ENCODE data around the gene OGG1. TPM values are rescaled to one million over a fixed set of nuclear protein-coding genes. Genes with fewer than 3 reads are reported as not detected.
A peak's percentile ranks its signal among the peaks of the same experiment; 100 is the strongest.

OGG1 gene
- total and polyA plus RNA-seq, 12 donors, result 5.2 to 15.1 (median 8.5) TPM

DNA sequence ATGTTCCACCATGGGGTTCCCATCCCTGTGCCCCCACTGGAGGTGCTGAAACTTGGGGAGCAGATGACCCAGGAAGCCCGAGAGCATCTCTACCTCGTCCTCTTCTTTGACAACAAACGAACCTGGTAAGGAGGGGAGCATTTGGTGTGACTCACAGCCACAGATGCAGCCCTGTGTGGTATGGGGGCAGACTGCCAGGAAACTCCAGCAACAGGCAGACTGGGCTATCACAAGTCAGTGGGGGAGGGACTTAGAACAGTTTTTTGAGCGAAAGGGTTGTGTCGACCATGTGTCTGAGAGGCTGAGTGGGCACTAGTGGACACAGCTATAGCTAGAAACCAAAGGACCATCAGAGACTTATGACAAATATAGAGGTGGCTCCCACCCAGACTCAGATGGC is 3.4 kb upstream of the OGG1 start:
- intact Hi-C loops (cut with DNase I), result loop anchor here in 1 of 10 donors (10.0 kb wide), 1 partner anchor 242 kb away; no protein-coding TSS in a partner anchor
- H3K4me1 ChIP-seq, result peaks cover 0 to 21% (median 17%) of the 10 kb centered on the region in 9 donors
- DNase-seq (no peak), ATAC-seq (no peak)
- no peak overlapping the region for H3K4me3 ChIP-seq
- peaks cover 10 to 79% (median 69%) of the 10 kb centered on the region in 9 donors for H3K36me3 ChIP-seq
- H3K9me3 ChIP-seq, result no peaks in the 10 kb centered on the region
- TF ChIP-seq, protein P1, sequence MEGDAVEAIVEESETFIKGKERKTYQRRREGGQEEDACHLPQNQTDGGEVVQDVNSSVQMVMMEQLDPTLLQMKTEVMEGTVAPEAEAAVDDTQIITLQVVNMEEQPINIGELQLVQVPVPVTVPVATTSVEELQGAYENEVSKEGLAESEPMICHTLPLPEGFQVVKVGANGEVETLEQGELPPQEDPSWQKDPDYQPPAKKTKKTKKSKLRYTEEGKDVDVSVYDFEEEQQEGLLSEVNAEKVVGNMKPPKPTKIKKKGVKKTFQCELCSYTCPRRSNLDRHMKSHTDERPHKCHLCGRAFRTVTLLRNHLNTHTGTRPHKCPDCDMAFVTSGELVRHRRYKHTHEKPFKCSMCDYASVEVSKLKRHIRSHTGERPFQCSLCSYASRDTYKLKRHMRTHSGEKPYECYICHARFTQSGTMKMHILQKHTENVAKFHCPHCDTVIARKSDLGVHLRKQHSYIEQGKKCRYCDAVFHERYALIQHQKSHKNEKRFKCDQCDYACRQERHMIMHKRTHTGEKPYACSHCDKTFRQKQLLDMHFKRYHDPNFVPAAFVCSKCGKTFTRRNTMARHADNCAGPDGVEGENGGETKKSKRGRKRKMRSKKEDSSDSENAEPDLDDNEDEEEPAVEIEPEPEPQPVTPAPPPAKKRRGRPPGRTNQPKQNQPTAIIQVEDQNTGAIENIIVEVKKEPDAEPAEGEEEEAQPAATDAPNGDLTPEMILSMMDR (IDR thresholded peaks at IDR 0.05), result no peak
- H3K27me3 ChIP-seq, result no peaks in the 10 kb centered on the region
- 39 to 72% methylated on average over 5 of the region's 5 CpGs for WGBS, 2 donors
- no peak overlapping the region for H3K27ac ChIP-seq

DNA sequence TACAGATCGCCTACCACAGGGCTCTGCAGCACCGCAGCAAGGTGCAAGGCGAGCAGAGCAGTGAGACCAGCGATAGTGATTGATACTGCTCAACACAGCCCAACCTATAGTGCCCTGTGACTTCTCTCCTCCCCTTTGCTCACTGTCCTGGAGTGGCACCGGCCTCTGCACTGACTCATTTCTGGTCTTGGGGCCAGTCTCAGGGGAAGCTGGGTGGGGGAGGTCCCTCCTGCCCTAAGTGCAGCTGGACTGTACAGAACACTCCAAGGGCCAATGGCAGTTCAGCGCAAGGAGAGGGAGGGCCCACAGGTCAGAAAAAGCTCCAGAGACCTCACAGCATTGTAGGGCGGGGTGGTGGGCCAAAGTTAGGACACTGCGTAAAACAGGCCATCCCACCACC is 2.5 kb upstream of the OGG1 start:
- DNase-seq (no peak), ATAC-seq (no peak)
- Histone ChIP-seq H3K27me3 (no peaks in the 10 kb centered on the region), H3K36me3 (peaks cover 9 to 79% (median 65%) of the 10 kb centered on the region in 9 donors), H3K27ac (no peak overlapping the region), H3K4me3 (no peak overlapping the region), H3K4me1 (peaks cover 0 to 28% (median 24%) of the 10 kb centered on the region in 9 donors), H3K9me3 (no peaks in the 10 kb centered on the region)
- WGBS, 2 donors, result 89 to 93% methylated on average over 8 of the region's 8 CpGs
- TF ChIP-seq, protein P1 (IDR thresholded peaks at IDR 0.05), result no peak
- intact Hi-C loops (cut with DNase I), result loop anchor here in 1 of 10 donors (10.0 kb wide), 1 partner anchor 242 kb away; no protein-coding TSS in a partner anchor

DNA sequence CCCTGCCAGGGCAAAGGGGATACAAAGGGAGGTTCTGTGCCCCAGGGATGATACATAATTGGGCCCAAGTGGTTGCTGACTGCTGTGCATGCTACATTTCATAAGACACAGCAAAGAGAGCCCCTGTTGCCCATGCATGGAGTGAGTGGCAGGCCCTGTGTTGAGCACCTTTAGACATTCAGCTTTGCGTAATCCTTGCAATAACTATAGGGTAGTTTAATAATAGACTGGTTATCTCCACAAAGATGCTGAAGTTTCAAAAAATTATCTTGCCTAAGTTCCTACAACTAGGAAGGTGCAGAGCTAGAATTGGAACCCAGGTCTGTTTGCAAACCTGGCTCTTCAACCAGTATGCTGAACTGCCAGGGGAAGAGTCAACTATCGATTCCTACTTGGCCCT is 1.7 kb upstream of the OGG1 start:
- 97 to 99% methylated on average over 2 of the region's 2 CpGs for WGBS, 2 donors
- DNase-seq (no peak), ATAC-seq (no peak)
- Histone ChIP-seq H3K4me3 (no peak overlapping the region), H3K9me3 (no peaks in the 10 kb centered on the region), H3K27ac (no peak overlapping the region), H3K4me1 (peaks cover 0 to 28% (median 24%) of the 10 kb centered on the region in 9 donors), H3K27me3 (no peaks in the 10 kb centered on the region), H3K36me3 (peaks cover 9 to 79% (median 58%) of the 10 kb centered on the region in 9 donors)
- TF ChIP-seq, protein P1 (IDR thresholded peaks at IDR 0.05), result no peak
- intact Hi-C loops (cut with DNase I), result loop anchor here in 3 of 10 donors (2.0 to 10.0 kb wide), 3 partner anchors 17 to 243 kb away; partner anchors contain the start of genes ARPC4 (in 1 of the 3), BRPF1 (in 1 of the 3) and TADA3 (in 1 of the 3)

DNA sequence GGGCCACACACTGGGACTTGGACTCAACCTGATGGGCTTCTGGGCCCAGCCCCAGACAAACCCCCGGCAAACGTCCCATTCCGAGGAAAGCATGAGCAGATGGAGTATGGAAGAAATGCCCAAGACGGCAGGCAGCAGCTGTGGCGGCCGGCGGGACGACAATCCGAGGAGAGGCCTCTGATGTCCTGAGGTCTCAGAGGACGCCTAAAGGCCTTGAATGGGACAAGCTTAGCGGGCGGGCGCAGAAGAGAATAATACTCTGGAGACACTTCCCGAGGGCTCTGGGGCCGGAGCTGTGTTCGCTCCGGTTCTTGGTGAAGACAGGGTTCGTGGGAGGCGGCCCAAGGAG is 482 bp upstream of the OGG1 start:
- Histone ChIP-seq H3K27me3 (no peaks in the 10 kb centered on the region), H3K4me3 (peak overlapping the region; percentile 54 to 80 (median 66)), H3K4me1 (peaks cover 0 to 31% (median 24%) of the 10 kb centered on the region in 9 donors), H3K27ac (peak overlapping the region; percentile 70 to 95 (median 91)), H3K36me3 (peaks cover 0 to 77% (median 45%) of the 10 kb centered on the region in 9 donors), H3K9me3 (no peaks in the 10 kb centered on the region)
- intact Hi-C loops (cut with DNase I), result loop anchor here in 3 of 10 donors (1.0 to 10.0 kb wide), 4 partner anchors 18 to 244 kb away; partner anchors contain the start of genes BRPF1 (in 2 of the 3), ARPC4 (in 1 of the 3) and TADA3 (in 1 of the 3)
- ATAC-seq, result peak in 4 of 8 donors; percentile 0 to 55 (median 24)
- DNase-seq, result no peak
- WGBS, 2 donors, result 3 to 4% methylated on average over 19 of the region's 19 CpGs
- TF ChIP-seq, protein P1 (IDR thresholded peaks at IDR 0.05), result no peak
